ENCODE data around the gene PARP1.
A peak's percentile ranks its signal among the peaks of the same experiment; 100 is the strongest.
"Not testable (repeated sequence)": the region's sequence is repeated elsewhere in the genome, so short reads cannot be mapped to it uniquely, and the experiment has no call there.

Gene PARP1

DNA sequence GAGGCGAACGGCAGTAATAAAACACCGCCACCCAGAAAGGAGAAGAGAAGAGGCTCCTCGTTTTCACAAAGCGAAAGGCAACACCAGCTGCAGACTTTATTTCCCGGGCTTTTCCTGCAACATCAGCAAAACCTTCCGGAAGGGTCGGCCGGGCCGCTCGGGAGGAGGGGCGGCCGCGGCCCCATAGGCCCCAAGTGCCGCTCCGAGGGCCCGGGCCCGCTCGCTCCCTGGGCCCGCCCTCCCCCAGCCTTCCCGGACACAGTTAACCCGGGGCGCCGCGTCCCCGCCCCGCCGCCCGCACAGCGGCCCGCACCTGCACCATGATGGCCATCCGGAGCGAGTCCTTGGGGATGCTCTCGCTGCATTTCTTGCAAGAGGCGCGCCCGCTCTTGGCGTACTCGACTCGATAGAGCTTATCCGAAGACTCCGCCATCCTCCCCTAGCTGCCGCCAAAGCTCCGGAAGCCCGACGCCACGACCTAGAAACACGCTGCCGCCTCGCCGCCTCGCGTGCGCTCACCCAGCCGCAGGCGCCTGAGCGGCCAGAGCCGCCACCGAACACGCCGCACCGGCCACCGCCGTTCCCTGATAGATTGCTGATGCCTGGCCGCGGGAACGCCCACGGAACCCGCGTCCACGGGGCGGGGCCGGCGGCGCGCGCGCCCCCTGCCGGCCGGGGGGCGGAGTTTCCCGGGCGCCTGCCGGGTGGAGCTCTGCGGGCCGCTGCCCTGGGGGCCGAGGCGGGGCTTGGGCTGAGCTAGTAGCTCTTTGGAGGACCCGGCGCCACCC, at the start of gene PARP1:
Gene PARP1, minus strand, starts transcription at position 597 of the 788 bp plus-strand sequence. Its CDS starts 164 bp downstream, at position 433.
- peak; percentile 72 to 83 for DNase-seq (ENCODE audit: low read depth in 1 of 2, low spot score in 1 of 2)

GRCh38 chr1:226457307-226457712, 49.4 kb upstream of the PARP1 start:
- peak in 1 of 2 donors; percentile 20 for DNase-seq (ENCODE audit: low read depth in 1 of 2, low spot score in 1 of 2)

DNA sequence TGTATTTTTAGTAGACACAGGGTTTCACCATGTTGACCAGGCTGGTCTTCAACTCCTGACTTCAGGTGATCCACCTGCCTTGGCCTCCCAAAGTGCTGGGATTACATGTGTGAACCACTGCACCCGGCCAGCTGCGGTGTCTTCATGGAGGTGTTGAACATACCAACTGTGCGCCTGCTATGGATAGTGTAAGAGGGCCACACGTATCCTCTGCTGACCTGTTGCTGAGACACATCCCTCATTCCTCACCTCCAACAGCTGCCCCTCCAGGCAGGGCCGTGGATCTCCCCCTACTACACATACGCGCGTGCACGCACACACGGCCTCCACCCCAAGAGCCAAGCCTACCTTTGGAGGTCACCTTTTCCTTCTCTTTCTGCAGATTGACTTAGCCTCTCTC, 48.0 kb upstream of the PARP1 start:
- DNase-seq (ENCODE audit: low read depth in 1 of 2, low spot score in 1 of 2), result no peak

GRCh38 chr1:226454349-226454748, 46.5 kb upstream of the PARP1 start:
- no peak for DNase-seq (ENCODE audit: low read depth in 1 of 2, low spot score in 1 of 2)

- DNase-seq (ENCODE audit: low read depth in 1 of 2, low spot score in 1 of 2), result no peak
Observed at GRCh38 chr1:226453015-226453704, 45.3 kb upstream of the PARP1 start.

DNA sequence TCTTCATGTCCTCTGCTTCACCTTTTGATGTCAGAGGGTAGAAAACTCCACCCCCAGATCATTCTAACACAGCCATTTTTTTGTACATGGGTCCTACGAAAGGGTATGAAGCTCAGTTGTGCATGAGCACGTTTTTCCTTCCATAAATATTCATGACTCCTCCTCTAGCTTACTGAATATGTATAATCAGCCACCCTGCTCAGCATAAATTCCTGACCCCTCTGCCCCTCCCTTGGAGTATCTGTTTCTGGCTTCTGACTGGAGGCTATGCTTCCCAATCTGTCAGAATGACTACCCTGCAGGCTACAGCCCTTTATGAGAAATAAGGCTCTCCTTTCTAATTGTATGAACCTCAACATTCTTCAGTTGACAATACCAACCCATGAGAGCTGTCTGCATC, 42.8 kb upstream of the PARP1 start:
- DNase-seq (ENCODE audit: low read depth in 1 of 2, low spot score in 1 of 2), result no peak

DNA sequence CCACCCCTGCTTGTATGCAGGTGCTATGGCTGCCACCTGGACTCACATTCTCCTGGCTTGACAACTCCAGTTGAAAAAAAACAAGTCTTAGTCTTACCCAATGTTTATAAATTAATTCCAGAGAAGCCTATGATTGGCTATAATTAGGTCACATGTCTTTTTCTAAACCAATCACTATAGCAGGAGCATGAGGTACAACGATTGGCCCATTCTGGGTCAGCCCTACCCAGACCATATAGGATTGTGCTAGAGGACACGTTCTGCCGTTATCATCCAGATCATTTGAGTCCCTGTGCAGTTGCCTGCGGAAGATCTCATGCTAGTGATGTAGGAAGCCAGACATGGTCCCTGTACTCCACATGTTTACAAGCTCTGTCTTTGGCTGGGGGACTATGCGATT, 41.9 kb upstream of the PARP1 start:
- DNase-seq (ENCODE audit: low read depth in 1 of 2, low spot score in 1 of 2), result no peak

DNA sequence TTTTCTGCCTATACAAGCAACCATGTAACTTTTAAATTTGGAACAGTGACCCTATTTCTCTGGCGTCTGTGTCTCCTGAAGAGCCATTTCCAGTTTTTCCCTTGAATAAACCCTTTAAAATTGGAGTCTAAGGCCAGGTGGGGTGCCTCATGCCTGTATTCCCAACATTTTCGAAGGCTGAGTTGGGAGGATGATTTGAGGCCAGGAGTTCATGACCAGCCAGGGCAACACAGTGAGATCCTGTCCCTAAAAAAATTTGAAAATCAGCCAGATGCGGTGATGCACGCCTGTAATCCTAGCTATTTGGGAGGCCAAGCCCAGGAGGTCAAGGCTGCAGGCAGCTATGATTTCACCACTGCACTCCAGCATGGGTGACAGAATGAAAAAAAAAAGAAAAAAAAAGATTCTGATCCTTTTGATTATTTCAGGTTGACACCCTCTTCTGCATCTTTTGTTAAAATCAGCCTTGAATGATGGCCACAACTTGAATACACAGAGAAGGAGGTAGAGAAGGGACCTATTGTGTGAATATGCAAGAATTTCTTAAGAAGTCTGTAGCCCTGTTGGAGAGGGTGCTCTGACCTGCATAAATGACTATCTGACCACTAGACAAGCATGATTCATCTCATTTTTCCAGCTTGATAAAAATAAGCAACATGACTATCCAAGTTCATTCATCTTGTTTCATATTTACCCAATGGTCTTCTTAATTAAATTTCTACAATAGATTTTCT, 40.2 kb upstream of the PARP1 start:
- no peak for DNase-seq (ENCODE audit: low read depth in 1 of 2, low spot score in 1 of 2)

GRCh38 chr1:226446094-226446493, 38.2 kb upstream of the PARP1 start:
- DNase-seq (ENCODE audit: low read depth in 1 of 2, low spot score in 1 of 2), result no peak

- DNase-seq (ENCODE audit: low read depth in 1 of 2, low spot score in 1 of 2), result peak; percentile 31 to 42
Observed at GRCh38 chr1:226444901-226445300, 37.0 kb upstream of the PARP1 start.

DNA sequence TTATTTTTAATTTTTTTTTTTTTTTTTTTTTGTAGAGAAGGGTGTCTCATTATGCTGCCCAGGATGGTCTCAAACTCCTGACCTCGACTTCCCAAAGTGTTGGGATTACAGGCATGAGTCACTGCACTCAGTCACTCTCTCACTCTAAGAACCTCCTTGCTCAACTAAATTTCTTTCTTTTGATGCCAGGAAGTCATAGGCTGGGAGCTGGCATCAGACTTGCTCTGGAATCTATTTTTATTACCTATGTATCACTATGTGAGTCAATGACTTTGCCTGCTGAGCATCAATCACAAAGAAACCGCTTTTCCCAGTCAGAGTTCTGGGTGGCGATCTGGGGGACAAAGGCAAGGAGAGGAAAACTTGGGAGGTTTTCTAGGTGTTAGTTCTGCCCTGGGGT, 35.5 kb upstream of the PARP1 start:
- no peak for DNase-seq (ENCODE audit: low read depth in 1 of 2, low spot score in 1 of 2)

- no peak for DNase-seq (ENCODE audit: low read depth in 1 of 2, low spot score in 1 of 2)
Observed at GRCh38 chr1:226443033-226443432, 35.1 kb upstream of the PARP1 start.

DNA sequence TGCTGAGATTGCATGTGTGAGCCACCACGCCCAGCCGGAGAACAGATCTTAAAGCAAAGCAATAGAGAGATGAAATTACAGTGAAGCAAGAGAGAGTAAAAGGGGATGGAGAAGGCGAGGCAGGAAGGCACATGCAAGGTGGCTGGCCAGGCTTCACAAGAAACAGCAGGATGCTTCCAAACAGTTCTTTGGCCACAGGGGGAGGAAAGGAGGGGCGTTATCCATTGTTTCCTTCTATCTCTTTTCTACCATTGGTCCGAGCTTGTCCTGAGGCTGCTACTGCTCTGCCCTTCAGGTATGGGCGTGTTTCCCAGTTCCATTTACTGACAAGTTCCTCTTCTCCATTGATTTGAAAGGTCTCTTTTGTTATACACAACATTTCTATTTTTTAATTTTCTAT, 33.7 kb upstream of the PARP1 start:
- DNase-seq (ENCODE audit: low read depth in 1 of 2, low spot score in 1 of 2), result no peak

DNA sequence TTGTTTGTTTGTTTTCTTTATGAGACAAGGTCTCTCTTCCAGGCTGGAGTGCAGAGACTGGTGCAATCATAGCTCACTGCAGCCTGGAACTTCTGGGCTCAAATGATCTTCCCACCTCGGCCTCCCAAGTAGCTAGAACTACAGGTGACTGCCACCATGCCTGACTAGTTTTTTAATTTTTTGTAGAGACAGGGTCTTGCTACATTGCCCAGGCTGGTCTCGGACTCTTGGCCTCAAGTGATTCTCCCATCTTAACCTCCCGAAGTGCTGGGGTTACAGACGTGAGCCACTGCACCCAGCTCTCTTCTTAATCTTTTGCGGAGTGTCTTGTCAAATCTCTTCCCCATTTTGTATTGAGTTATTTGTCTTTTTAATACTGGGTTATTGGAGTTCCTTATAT, 32.6 kb upstream of the PARP1 start:
- no peak for DNase-seq (ENCODE audit: low read depth in 1 of 2, low spot score in 1 of 2)

GRCh38 chr1:226438007-226438406, 30.1 kb upstream of the PARP1 start:
- DNase-seq (ENCODE audit: low read depth in 1 of 2, low spot score in 1 of 2), result no peak

- DNase-seq (ENCODE audit: low read depth in 1 of 2, low spot score in 1 of 2), result no peak
Observed at GRCh38 chr1:226436855-226437491, 29.1 kb upstream of the PARP1 start.

DNA sequence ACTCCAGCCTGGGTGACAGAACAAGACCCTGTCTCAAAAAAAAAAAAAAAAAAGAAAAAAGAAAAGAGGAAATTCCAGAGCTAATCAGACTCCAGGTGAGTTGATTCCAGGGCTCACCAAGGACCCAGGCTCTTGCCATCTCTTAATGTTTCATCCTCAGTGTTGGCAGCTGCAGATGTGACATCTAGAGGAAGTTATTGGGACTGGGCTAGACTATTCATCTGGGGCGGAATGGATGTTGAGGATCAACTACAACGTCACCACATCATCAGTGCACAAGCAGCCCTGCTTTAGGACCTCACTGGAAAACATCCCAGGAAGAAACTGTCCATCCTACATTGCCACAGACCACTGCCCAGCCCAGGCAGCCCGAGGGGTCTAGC, 28.6 kb upstream of the PARP1 start:
- no peak for DNase-seq (ENCODE audit: low read depth in 1 of 2, low spot score in 1 of 2)

DNA sequence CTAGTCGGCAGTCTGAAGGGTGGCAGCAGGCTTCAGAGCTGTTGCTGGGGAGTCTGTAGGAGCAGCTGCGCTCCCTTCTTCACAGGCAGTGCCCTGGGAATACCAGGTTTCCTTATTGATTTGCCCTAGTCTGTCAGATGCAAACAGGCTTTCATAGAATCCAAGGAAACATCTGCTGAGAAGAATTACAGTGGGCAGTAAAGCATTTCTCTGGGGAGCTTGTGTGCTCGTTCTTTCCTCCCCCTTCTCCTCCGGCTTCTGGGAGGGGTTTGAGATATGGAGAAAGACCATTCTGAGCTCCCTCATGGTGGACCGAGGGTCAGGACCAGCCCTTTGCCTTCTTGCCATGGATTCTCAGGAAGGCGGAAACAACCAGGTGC, 25.4 kb upstream of the PARP1 start:
- DNase-seq (ENCODE audit: low read depth in 1 of 2, low spot score in 1 of 2), result no peak

GRCh38 chr1:226432586-226433340, 24.9 kb upstream of the PARP1 start:
- DNase-seq (ENCODE audit: low read depth in 1 of 2, low spot score in 1 of 2), result no peak

- not testable (repeated sequence) for DNase-seq (ENCODE audit: low read depth in 1 of 2, low spot score in 1 of 2)
Observed at GRCh38 chr1:226431898-226432297, 24.0 kb upstream of the PARP1 start.

Data from activated T-helper 1 cell treated with anti-CD3 and anti-CD28 coated beads, Interleukin-2, amount 50 U/mL, for 16 hours (primary cell).